Osteoblast (primary cell): ENCODE results near the gene RNPEPL1. TPM values are rescaled to one million over a fixed set of nuclear protein-coding genes. Genes with fewer than 3 reads are reported as not detected.

Source experiments
- DNase-seq: peaks from one replicate; pipeline ENCODE4 v3.0.0; 2011; ENCODE audit warnings: low spot score, mixed read lengths; ENCODE audit not compliant: insufficient read length; ENCODE audit errors: missing footprints
- H2AFZ ChIP-seq: 2 replicates; pipeline ENCODE4 v1.6.0; 2011; ENCODE audit warnings: mild to moderate bottlenecking, low read length
- H3K27ac ChIP-seq: 2 replicates; pipeline ENCODE4 v1.5.1; 2011; ENCODE audit warnings: mild to moderate bottlenecking, low read depth, low read length, moderate library complexity
- H3K27me3 ChIP-seq: 2 replicates; pipeline ENCODE4 v1.6.0; 2012; ENCODE audit warnings: mild to moderate bottlenecking, control low read depth, inconsistent platforms, low read length, moderate library complexity; ENCODE audit not compliant: insufficient read depth
- H3K36me3 ChIP-seq: 2 replicates; pipeline ENCODE4 v1.5.1; 2011; ENCODE audit warnings: mild to moderate bottlenecking, low read length, control low read depth, moderate library complexity; ENCODE audit not compliant: insufficient read depth
- H3K4me1 ChIP-seq: 2 replicates; pipeline ENCODE4 v1.5.1; 2011; ENCODE audit warnings: mild to moderate bottlenecking, low read length, control low read depth, moderate library complexity; ENCODE audit not compliant: insufficient read depth
- H3K4me2 ChIP-seq: 2 replicates; pipeline ENCODE4 v1.6.0; 2011; ENCODE audit warnings: mild to moderate bottlenecking, low read length; ENCODE audit not compliant: insufficient read depth
- H3K4me3 ChIP-seq: fragments of 200-600 bp; sonication (generic); 3 replicates; pipeline ENCODE4 v1.5.1; 2012; ENCODE audit warnings: mild to moderate bottlenecking, low read length, inconsistent platforms; ENCODE audit not compliant: insufficient read depth
- H3K79me2 ChIP-seq: 2 replicates; pipeline ENCODE4 v1.6.0; 2012; ENCODE audit warnings: mild to moderate bottlenecking, low read length, control low read depth, inconsistent platforms; ENCODE audit not compliant: insufficient read depth
- H3K9me3 ChIP-seq: 2 replicates; pipeline ENCODE4 v1.5.1; 2011; ENCODE audit warnings: low read depth, low read length, control low read depth
- H4K20me1 ChIP-seq: 2 replicates; pipeline ENCODE4 v1.6.0; 2012; ENCODE audit warnings: mild to moderate bottlenecking, low read length, control low read depth; ENCODE audit not compliant: insufficient read depth
- CTCF ChIP-seq: IDR thresholded peaks from 2 replicates; pipeline ENCODE4 v1.5.1; 2011; ENCODE audit warnings: mild to moderate bottlenecking, low read depth, low read length, moderate library complexity; ENCODE audit errors: extremely low read depth
- total RNA-seq: library from RNA; depleted of rRNA; stranded (reverse); fragments of >200 nt; gene quantifications from 2 replicates; pipeline ENCODE4 v1.2.3, GENCODE V29; 2012

Gene RNPEPL1
- total RNA-seq, 1 donor, result 13.0 TPM

- Histone ChIP-seq H3K27me3 (no peaks in the 10 kb centered on the region), H4K20me1 (peaks cover 29% of the 10 kb centered on the region), H3K4me3 (no peak overlapping the region), H2AFZ (no peak overlapping the region), H3K4me1 (peaks cover 6% of the 10 kb centered on the region), H3K9me3 (no peaks in the 10 kb centered on the region), H3K27ac (no peak overlapping the region), H3K4me2 (no peak overlapping the region), H3K36me3 (peaks cover 6% of the 10 kb centered on the region), H3K79me2 (peaks cover 39% of the 10 kb centered on the region)
- DNase-seq, result peak; percentile 57
- TF ChIP-seq CTCF, result no peak
These were observed 26.5 kb downstream of the RNPEPL1 start for GRCh38 chr2:240594511-240595380.

GRCh38 chr2:240595381-240596079, 27.2 kb downstream of the RNPEPL1 start:
- Histone ChIP-seq H3K36me3 (peaks cover 6% of the 10 kb centered on the region), H3K4me3 (no peak overlapping the region), H3K27ac (no peak overlapping the region), H3K27me3 (no peaks in the 10 kb centered on the region), H2AFZ (no peak overlapping the region), H4K20me1 (peaks cover 24% of the 10 kb centered on the region), H3K79me2 (peaks cover 34% of the 10 kb centered on the region), H3K9me3 (no peaks in the 10 kb centered on the region), H3K4me1 (peaks cover 6% of the 10 kb centered on the region), H3K4me2 (no peak overlapping the region)
- DNase-seq, result peak; percentile 89
- TF ChIP-seq CTCF, result peak; percentile 20

- H3K27me3 ChIP-seq, result no peaks in the 10 kb centered on the region
- no peak overlapping the region for H3K4me2 ChIP-seq
- DNase-seq, result no peak
- H4K20me1 ChIP-seq, result peaks cover 19% of the 10 kb centered on the region
- peaks cover 6% of the 10 kb centered on the region for H3K36me3 ChIP-seq
- no peak overlapping the region for H2AFZ ChIP-seq
- H3K4me1 ChIP-seq, result peaks cover 6% of the 10 kb centered on the region
- H3K4me3 ChIP-seq, result no peak overlapping the region
- H3K27ac ChIP-seq, result no peak overlapping the region
- H3K9me3 ChIP-seq, result no peaks in the 10 kb centered on the region
- TF ChIP-seq CTCF, result no peak
- H3K79me2 ChIP-seq, result peaks cover 28% of the 10 kb centered on the region
These were observed 27.8 kb downstream of the RNPEPL1 start for GRCh38 chr2:240596080-240596460.

- no peak for TF ChIP-seq CTCF
- peak; percentile 74 for DNase-seq
- Histone ChIP-seq H3K36me3 (peaks cover 6% of the 10 kb centered on the region), H3K4me1 (peaks cover 2% of the 10 kb centered on the region), H3K4me3 (no peak overlapping the region), H3K27me3 (no peaks in the 10 kb centered on the region), H3K79me2 (peaks cover 24% of the 10 kb centered on the region), H3K9me3 (no peaks in the 10 kb centered on the region), H4K20me1 (peaks cover 15% of the 10 kb centered on the region), H2AFZ (no peak overlapping the region), H3K27ac (no peak overlapping the region), H3K4me2 (no peak overlapping the region)
These were observed 28.2 kb downstream of the RNPEPL1 start for GRCh38 chr2:240596491-240596931.
